GM18861 (cell line): ENCODE data around the gene HECA.

Experiments used
- ATAC-seq: cut with Tn5 transposase; IDR thresholded peaks from one replicate; pipeline ENCODE4 v1.9.1; 2021; ENCODE audit not compliant: unreplicated experiment

HECA gene

DNA sequence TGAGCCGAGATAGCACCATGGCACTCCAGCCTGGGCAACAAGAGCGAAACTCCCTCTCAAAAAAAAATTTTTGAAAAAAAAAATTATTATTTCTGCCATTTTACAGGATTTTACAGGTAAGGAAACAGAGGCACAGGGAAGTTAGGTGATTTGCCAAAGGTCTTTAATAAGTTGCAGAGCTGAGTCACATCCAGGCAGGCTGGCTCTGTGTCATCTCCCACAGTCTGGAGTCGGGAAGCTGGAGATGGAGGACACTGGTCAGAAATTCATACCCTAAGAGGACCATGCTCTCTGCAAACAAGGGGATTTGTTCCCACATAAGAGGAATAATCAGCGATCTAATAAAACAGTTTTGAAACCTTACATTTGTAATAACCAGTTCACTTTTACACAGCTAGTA lies 24.1 kb downstream of the HECA start:
- ATAC-seq = no peak

DNA sequence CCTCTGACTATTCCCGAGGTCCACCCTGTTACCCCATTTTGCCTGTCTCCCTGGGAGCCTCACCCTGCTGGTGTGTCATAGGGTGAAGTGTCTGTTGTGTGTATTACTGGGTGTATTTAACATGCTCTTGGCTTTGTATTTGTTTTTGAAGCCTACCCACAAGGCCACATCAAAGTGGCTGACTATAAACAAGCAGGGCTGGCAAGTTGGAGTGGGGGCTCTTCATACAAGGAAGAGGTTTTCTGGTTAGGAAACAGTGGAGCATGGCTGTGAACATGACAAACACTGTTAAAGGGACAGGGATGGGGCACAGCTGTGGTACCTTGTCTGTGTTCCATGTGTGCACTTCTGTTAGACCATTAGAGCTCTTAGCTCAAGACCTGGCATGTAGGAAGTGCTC lies 26.3 kb downstream of the HECA start:
- ATAC-seq = peak; percentile 15

DNA sequence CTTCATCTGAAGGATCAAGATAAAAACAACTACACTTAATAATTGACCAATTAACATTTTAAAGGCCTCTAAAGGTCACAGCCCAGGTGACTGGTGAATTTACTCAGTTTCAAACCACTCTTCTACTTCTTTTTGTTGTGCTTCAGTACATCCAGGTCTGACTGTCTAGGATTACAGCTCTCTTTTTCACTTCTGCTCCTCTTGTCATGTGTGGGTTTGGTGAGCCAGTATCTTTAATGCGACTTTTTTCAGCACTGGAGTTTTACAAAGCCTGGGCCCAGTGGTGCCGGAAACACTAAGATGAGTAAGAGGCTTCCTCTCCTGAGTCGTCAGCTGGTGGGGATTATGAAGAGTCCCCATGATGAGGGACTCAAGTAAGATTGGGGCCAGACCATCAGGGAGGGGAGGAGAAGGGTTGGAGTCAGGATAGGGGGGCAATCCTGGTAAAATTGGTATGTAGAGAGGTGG lies 27.0 kb downstream of the HECA start:
- peak; percentile 99 for ATAC-seq

GRCh38 chr6:139164001-139164400 lies 29.1 kb downstream of the HECA start:
- ATAC-seq = no peak

GRCh38 chr6:139165324-139165723 lies 30.4 kb downstream of the HECA start:
- ATAC-seq = no peak

DNA sequence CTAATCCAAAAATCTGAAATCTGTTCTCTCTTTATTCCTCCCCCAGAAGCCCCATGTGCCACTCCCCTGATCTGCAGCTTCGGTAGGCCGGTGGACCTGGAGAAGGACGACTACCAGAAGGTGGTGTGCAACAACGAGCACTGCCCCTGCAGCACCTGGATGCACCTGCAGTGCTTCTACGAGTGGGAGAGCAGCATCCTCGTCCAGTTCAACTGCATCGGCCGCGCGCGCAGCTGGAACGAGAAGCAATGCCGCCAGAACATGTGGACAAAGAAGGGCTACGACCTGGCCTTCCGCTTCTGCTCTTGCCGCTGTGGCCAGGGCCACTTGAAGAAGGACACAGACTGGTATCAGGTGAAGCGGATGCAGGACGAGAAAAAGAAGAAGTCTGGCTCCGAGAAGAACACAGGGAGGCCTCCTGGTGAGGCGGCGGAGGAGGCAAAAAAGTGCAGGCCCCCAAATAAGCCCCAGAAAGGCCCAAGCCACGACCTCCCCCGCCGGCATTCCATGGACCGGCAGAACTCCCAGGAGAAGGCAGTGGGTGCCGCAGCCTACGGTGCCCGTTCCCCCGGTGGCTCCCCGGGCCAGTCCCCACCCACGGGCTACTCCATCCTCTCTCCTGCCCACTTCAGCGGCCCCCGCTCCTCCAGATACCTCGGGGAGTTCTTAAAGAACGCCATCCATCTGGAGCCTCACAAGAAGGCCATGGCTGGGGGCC lies 31.5 kb downstream of the HECA start:
- no peak for ATAC-seq

GRCh38 chr6:139166956-139167313 lies 32.1 kb downstream of the HECA start:
- no peak for ATAC-seq

- ATAC-seq = no peak
Observed at GRCh38 chr6:139172151-139172550, 37.3 kb downstream of the HECA start.

DNA sequence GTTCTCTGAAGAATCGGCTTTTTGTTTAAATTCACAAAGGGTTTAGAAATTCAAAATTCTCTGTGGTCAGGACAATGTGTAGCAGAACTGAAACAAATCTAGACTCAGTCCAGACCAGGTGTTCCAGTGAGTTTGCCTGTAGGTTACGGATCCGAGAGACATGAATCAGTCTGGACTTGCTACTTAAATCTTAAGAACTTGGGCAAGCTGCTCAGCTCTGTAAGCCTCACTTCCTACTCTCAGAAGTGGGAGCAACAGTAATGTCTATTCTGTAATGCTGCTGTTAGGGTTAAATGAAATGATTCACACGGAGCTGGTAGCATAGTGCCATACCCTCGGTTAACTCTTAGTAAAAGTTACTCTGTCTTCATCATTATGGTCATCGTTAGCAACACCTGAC lies 37.7 kb downstream of the HECA start:
- ATAC-seq = no peak

DNA sequence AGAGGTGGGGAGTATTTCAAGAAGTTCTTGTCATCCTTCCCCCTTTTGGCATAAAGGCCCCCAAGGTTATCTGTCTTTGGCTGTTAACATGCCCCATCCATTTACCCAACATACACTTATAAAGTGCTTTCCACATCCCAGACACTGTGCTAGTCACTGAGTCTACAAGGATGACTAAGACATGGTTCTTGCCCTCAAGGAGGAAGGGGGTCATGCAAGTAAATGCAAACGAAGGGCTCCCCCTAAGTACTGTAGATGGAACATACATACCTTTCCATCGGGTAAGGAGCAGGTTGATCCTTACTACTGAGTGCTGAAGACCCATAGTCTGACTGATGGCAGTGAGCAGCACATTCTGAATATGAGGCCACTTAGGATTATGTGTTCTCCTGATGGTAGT lies 38.3 kb downstream of the HECA start:
- ATAC-seq = no peak

DNA sequence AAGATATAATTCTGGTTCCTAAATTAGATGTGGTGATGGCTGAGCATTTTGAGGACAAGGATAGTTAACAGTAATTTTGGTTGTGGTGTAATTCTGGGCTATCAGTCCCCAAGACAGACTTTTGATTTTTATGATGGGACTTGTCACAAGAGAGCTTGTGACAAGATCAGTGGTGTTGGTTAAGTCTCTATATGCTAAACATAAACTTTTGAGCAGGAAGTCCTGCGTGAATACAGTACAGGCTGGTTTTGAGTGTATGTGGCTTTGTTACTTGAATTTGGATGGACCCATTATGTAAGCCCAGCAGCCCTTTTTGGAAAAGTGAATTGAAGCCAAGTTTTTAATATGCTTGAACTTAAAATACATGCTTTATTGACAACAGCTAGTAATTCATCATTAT lies 38.9 kb downstream of the HECA start:
- ATAC-seq = no peak

- peak; percentile 8 for ATAC-seq
Observed at GRCh38 chr6:139174961-139175360, 40.1 kb downstream of the HECA start.

- peak; percentile 87 for ATAC-seq
Observed at GRCh38 chr6:139175389-139175948, 40.6 kb downstream of the HECA start.

GRCh38 chr6:139181236-139181635 lies 46.4 kb downstream of the HECA start:
- no peak for ATAC-seq

GRCh38 chr6:139184047-139184446 lies 49.2 kb downstream of the HECA start:
- ATAC-seq = no peak

DNA sequence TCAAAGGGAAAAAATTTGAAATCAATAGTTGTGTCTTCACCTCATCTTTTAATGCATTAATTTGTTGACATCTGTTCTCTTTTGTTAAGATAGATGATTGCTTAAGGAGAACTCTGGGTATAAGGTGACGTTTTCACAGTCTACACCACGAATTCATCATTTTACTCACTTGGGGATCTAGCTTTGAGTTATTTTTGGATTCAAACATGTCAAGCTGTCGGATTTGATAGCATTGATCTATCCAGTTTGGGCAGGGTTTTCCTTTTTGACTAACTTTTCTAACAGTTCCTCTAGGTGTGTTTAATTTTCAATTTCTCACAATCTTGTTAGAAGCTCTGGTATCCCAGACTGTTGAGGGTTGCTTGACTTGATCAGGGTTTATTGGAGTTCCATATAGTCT lies 49.6 kb downstream of the HECA start:
- no peak for ATAC-seq

- no peak for ATAC-seq
Observed at GRCh38 chr6:139186242-139186641, 51.4 kb downstream of the HECA start.

DNA sequence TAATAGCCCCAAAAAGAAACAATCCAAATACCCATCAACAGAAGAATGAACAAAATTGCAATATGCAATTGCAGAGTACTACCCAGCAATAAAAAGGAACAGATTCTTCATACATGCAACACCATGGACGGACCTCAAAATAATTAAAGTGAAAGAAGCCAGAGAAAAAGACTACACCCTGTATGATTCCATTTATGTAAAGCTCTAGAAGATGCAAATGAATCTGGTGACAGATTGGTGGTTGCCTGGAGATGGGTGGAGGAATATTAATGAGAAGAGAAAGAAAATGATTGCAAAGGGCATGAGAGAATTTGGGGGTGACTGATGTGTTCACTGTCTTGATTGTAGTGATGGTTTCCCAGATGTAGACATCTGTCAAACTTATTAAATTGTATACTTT lies 51.8 kb downstream of the HECA start:
- no peak for ATAC-seq

- no peak for ATAC-seq
Observed at GRCh38 chr6:139187489-139187888, 52.6 kb downstream of the HECA start.

- no peak for ATAC-seq
Observed at GRCh38 chr6:139189665-139190064, 54.8 kb downstream of the HECA start.

DNA sequence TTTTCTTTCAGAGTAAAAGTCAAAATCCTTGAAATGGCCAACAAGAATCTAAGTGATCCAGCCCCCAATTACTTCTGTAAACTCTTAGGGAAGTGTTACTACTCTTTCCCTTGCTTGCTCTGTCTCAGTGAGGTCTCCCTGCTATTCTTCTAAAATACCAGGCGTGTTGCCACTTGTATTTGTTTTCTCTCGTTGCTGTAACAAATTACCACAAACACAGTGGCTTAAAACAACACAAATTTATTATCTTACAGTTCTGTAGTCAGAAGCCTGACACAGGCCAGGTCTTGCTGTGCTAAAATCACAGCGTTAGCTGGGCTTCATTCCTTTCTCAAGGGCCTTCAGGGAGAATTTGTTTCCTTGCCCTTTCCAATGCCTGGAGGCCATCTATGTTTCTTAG lies 59.9 kb downstream of the HECA start:
- ATAC-seq = no peak

DNA sequence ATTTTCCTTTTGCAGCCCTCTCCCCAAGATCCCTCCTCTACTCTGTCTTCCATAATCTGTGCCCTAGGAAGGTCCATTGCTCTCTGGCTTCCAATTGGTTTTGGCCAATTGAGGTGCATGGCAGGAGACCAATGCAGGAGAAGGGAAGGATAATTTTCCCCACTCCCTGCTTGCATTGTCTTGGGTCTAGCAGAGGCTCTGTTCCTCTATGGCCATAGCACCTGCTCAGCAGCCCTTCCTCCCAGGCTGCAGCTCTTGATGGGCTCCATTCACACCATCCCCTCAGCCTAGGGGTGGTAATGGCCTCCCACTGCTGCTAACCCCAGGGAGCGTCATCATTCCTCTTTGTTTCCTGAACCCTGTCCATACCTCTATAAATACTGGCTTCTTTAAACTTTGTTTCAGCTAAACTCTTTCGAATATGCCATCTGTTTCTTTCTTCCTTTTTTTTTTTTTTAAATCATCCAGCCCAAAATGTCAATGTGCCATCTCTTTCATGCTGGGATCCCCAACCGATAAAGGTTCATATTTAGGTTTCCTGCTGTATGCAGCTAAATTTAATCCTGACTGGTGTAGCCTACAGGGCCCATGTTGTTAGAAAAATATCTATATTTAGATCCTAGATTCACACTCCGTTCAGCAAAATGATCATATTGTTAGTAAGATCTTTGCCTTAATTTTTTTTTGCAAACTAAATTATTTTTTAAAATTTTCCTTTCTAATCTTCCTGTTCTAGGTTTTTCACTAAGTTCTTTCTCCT lies 63.8 kb downstream of the HECA start:
- no peak for ATAC-seq
